DND-41 (cell line): ENCODE data around the gene DOCK4.

Experiments used
- CTCF ChIP-seq: IDR thresholded peaks from 2 replicates; pipeline ENCODE4 v1.5.1; 2012; ENCODE audit warnings: borderline replicate concordance, low read length, moderate library complexity, mild to moderate bottlenecking; ENCODE audit not compliant: poor library complexity, severe bottlenecking; ENCODE audit errors: extremely low read depth
- EZH2 ChIP-seq: IDR thresholded peaks from 3 replicates; pipeline ENCODE4 v1.6.1; 2012; ENCODE audit warnings: borderline replicate concordance, low read depth, mild to moderate bottlenecking, moderate library complexity, low read length, inconsistent platforms; ENCODE audit not compliant: severe bottlenecking

GRCh38 chr7:112036071-112036470, 170.1 kb downstream of the DOCK4 start:
- TF ChIP-seq CTCF (no peak), EZH2 (no peak)
